H1 (cell line): Measurements from ENCODE around the gene TTC13. TPM values are rescaled to one million over a fixed set of nuclear protein-coding genes. Genes with fewer than 3 reads are reported as not detected.

Source experiments
- CTCF ChIA-PET: fragments of 300-600 bp; sonication (Branson Sonifier 250); formaldehyde crosslinking; loops from one replicate; lab custom pipeline; 2021; ENCODE audit not compliant: partially characterized antibody; lab: Charles Lee
- POLR2A ChIA-PET: fragments of 300-600 bp; sonication (Branson Sonifier 250); formaldehyde crosslinking; loops from one replicate; lab custom pipeline; 2021; ENCODE audit warnings: inconsistent platforms; ENCODE audit not compliant: partially characterized antibody; lab: Charles Lee
- DNase-seq, 2 experiments: peaks; one replicate each; pipeline versions ENCODE4 v3.0.0 to v3.0.0-alpha.2; 2010 to 2022; ENCODE audit warnings: low spot score in 2 of 2, low read depth in 1 of 2, mixed read lengths in 1 of 2
- FAIRE-seq: peaks from 2 replicates; lab custom pipeline; 2011; peaks lifted over from hg19 to GRCh38; lab: Jason Lieb, UNC
- H2AFZ ChIP-seq: 2 replicates; pipeline ENCODE4 v1.8.1; 2012; ENCODE audit warnings: low read length, inconsistent platforms
- H2AK5ac ChIP-seq: 2 replicates; pipeline ENCODE4 v1.6.1; 2013; ENCODE audit warnings: low read depth, low read length
- H2BK120ac ChIP-seq: replicated peaks from 2 replicates; pipeline ENCODE3; 2013; ENCODE audit warnings: low read depth, low read length, inconsistent platforms
- H2BK12ac ChIP-seq: 2 replicates; pipeline ENCODE4 v1.6.1; 2013; ENCODE audit warnings: low read depth, low read length
- H2BK15ac ChIP-seq: 2 replicates; pipeline ENCODE4 v1.6.1; 2013; ENCODE audit warnings: low read length
- H2BK20ac ChIP-seq: 2 replicates; pipeline ENCODE4 v1.6.1; 2013; ENCODE audit warnings: low read length
- H2BK5ac ChIP-seq: 2 replicates; pipeline ENCODE4 v1.6.1; 2013; ENCODE audit warnings: low read depth, low read length
- H3K14ac ChIP-seq: 2 replicates; pipeline ENCODE4 v1.6.1; 2013; ENCODE audit warnings: inconsistent platforms; ENCODE audit not compliant: insufficient read length
- H3K18ac ChIP-seq: 2 replicates; pipeline ENCODE4 v1.6.1; 2013; ENCODE audit warnings: low read length; ENCODE audit errors: extremely low read depth
- H3K23ac ChIP-seq: 2 replicates; pipeline ENCODE4 v1.6.1; 2013; ENCODE audit warnings: inconsistent platforms; ENCODE audit not compliant: insufficient read length
- H3K23me2 ChIP-seq: 2 replicates; pipeline ENCODE4 v1.6.1; 2013; ENCODE audit warnings: low read depth, low read length
- H3K27ac ChIP-seq: 2 replicates; pipeline ENCODE4 v1.6.1; 2011; ENCODE audit warnings: low read depth, low read length, inconsistent platforms
- H3K27me3 ChIP-seq, 4 experiments: replicated peaks in 1 of 4; 1 replicate in 1 of 4; 2 replicates in 3 of 4; pipeline versions ENCODE4 v1.6.1 to v1.8.1; 2011 to 2013; ENCODE audit warnings: low read length in 3 of 4, mild to moderate bottlenecking in 3 of 4, inconsistent platforms in 2 of 4, mixed read lengths in 2 of 4, moderate library complexity in 1 of 4; ENCODE audit not compliant: control insufficient read depth in 3 of 4, insufficient read depth in 3 of 4; ENCODE audit errors: extremely low read depth in 1 of 4
- H3K36me3 ChIP-seq, 4 experiments: 2 replicates each; pipeline versions ENCODE4 v1.6.1 to v1.8.1; 2011 to 2013; ENCODE audit warnings: mild to moderate bottlenecking in 4 of 4, low read length in 3 of 4, moderate library complexity in 2 of 4, control low read depth in 1 of 4, inconsistent platforms in 1 of 4; ENCODE audit not compliant: insufficient read depth in 4 of 4, control insufficient read depth in 2 of 4
- H3K4ac ChIP-seq: replicated peaks from 2 replicates; pipeline ENCODE3; 2013; ENCODE audit warnings: low read length, low read depth, mixed read lengths, inconsistent platforms; ENCODE audit not compliant: insufficient read length
- H3K4me1 ChIP-seq, 4 experiments: replicated peaks in 1 of 4; 1 replicate in 1 of 4; 2 replicates in 3 of 4; pipeline versions ENCODE4 v1.6.1 to v1.8.1; 2011 to 2013; ENCODE audit warnings: low read length in 3 of 4, inconsistent platforms in 2 of 4, mixed read lengths in 1 of 4; ENCODE audit not compliant: insufficient read depth in 4 of 4, control insufficient read depth in 3 of 4
- H3K4me2 ChIP-seq, 2 experiments: 2 replicates each; pipeline versions ENCODE4 v1.6.1 to v1.8.1; 2011 to 2013; ENCODE audit warnings: low read depth in 2 of 2, low read length in 2 of 2, control low read depth in 1 of 2, inconsistent platforms in 1 of 2, mild to moderate bottlenecking in 1 of 2; ENCODE audit not compliant: insufficient read depth in 1 of 2
- H3K4me3 ChIP-seq, 4 experiments: fragments of 200-600, 300-600 bp in 1 of 4; sonication (generic), shearing (Covaris generic), sonication (Bioruptor Twin) in 1 of 4; 2 replicates each; pipeline versions ENCODE4 v1.5.1 to v1.8.1; 2011 to 2016; ENCODE audit warnings: low read length in 4 of 4, low read depth in 3 of 4, control low read depth in 2 of 4, inconsistent platforms in 2 of 4, mild to moderate bottlenecking in 2 of 4, mixed read lengths in 1 of 4, moderate library complexity in 1 of 4; ENCODE audit not compliant: insufficient read depth in 2 of 4; ENCODE audit errors: extremely low read depth in 1 of 4
- H3K56ac ChIP-seq: replicated peaks from 2 replicates; pipeline ENCODE3; 2013; ENCODE audit warnings: low read depth, mild to moderate bottlenecking, mixed read lengths, low read length, inconsistent platforms; ENCODE audit not compliant: insufficient read length
- H3K79me1 ChIP-seq: 2 replicates; pipeline ENCODE4 v1.6.1; 2013; ENCODE audit warnings: low read depth, low read length, control low read depth
- H3K79me2 ChIP-seq, 2 experiments: 2 replicates each; pipeline versions ENCODE4 v1.6.1 to v1.8.1; 2012 to 2013; ENCODE audit warnings: low read length in 2 of 2, mild to moderate bottlenecking in 2 of 2, inconsistent platforms in 1 of 2; ENCODE audit not compliant: insufficient read depth in 2 of 2, control insufficient read depth in 1 of 2
- H3K9ac ChIP-seq, 4 experiments: replicated peaks in 1 of 4; 1 replicate in 1 of 4; 2 replicates in 3 of 4; pipeline versions ENCODE4 v1.6.1 to v1.8.1; 2011 to 2013; ENCODE audit warnings: low read depth in 3 of 4, low read length in 3 of 4, control low read depth in 2 of 4, mild to moderate bottlenecking in 2 of 4, moderate library complexity in 2 of 4, inconsistent platforms in 1 of 4; ENCODE audit errors: extremely low read depth in 1 of 4
- H3K9me3 ChIP-seq, 2 experiments: 2 replicates each; pipeline versions ENCODE4 v1.6.1 to v1.8.1; 2012 to 2013; ENCODE audit warnings: mild to moderate bottlenecking in 2 of 2, moderate library complexity in 2 of 2, control low read depth in 1 of 2, inconsistent platforms in 1 of 2, low read depth in 1 of 2, low read length in 1 of 2, mixed read lengths in 1 of 2; ENCODE audit not compliant: insufficient read depth in 2 of 2
- H4K20me1 ChIP-seq, 2 experiments: replicated peaks in 1 of 2; 2 replicates each; pipeline versions ENCODE3 to v1.8.1; 2011 to 2013; ENCODE audit warnings: inconsistent platforms in 2 of 2, low read length in 2 of 2, mild to moderate bottlenecking in 1 of 2; ENCODE audit not compliant: insufficient read depth in 2 of 2, control insufficient read depth in 1 of 2
- H4K5ac ChIP-seq: 2 replicates; pipeline ENCODE4 v1.6.1; 2013; ENCODE audit warnings: low read length, low read depth, mixed read lengths, inconsistent platforms; ENCODE audit not compliant: insufficient read length
- H4K8ac ChIP-seq: 2 replicates; pipeline ENCODE4 v1.8.0; 2013; ENCODE audit warnings: mild to moderate bottlenecking, moderate library complexity, low read length, inconsistent platforms; ENCODE audit not compliant: insufficient read depth; ENCODE audit errors: extremely low read depth
- H4K91ac ChIP-seq: replicated peaks from 2 replicates; pipeline ENCODE3; 2013; ENCODE audit warnings: low read length, mixed read lengths, inconsistent platforms; ENCODE audit not compliant: insufficient read length
- BCL11A ChIP-seq, 2 experiments: IDR thresholded peaks; one replicate each; pipeline ENCODE4 v1.6.1; 2011; ENCODE audit warnings: low read depth in 2 of 2, low read length in 2 of 2, mild to moderate bottlenecking in 2 of 2
- BRCA1 ChIP-seq: IDR thresholded peaks from 2 replicates; pipeline ENCODE4 v1.6.1; 2012; ENCODE audit warnings: low read depth, low read length, improper control_type of control experiment
- CEBPB ChIP-seq: IDR thresholded peaks from 2 replicates; pipeline ENCODE4 v1.6.1; 2012; ENCODE audit warnings: low read depth, low read length
- EP300 ChIP-seq, 2 experiments: IDR thresholded peaks; 1 replicate in 1 of 2; 2 replicates in 1 of 2; pipeline ENCODE4 v1.6.1; 2011 to 2012; ENCODE audit warnings: low read depth in 2 of 2, low read length in 2 of 2, mild to moderate bottlenecking in 2 of 2, borderline replicate concordance in 1 of 2, inconsistent platforms in 1 of 2, moderate library complexity in 1 of 2
- KDM1A ChIP-seq: fragments of 200-600, 300-600 bp; sonication (generic); IDR thresholded peaks from 2 replicates; pipeline ENCODE4 v1.7.1; 2016; ENCODE audit warnings: mild to moderate bottlenecking, low read length, borderline replicate concordance
- KDM5A ChIP-seq: fragments of 200-600 bp; IDR thresholded peaks from 2 replicates; pipeline ENCODE4 v1.7.1; 2012; ENCODE audit warnings: mild to moderate bottlenecking, low read length, inconsistent platforms, mixed read lengths
- RFX5 ChIP-seq: IDR thresholded peaks from 2 replicates; pipeline ENCODE4 v1.6.1; 2011; ENCODE audit warnings: low read depth, low read length, improper control_type of control experiment, borderline replicate concordance
- RNF2 ChIP-seq: fragments of 200-900, 300-1000 bp; sonication (generic); IDR thresholded peaks from 2 replicates; pipeline ENCODE4 v1.7.1; 2016; ENCODE audit warnings: borderline replicate concordance, low read depth, mild to moderate bottlenecking, antibody characterized with exemption, low read length; ENCODE audit not compliant: poor library complexity, severe bottlenecking; ENCODE audit errors: missing control alignments
- RXRA ChIP-seq: IDR thresholded peaks from 2 replicates; pipeline ENCODE4 v1.6.1; 2011; ENCODE audit warnings: low read depth, mild to moderate bottlenecking, low read length, moderate library complexity; ENCODE audit not compliant: insufficient read depth
- SIRT6 ChIP-seq: IDR thresholded peaks from one replicate; pipeline ENCODE4 v1.7.1; 2012; ENCODE audit warnings: low read length, inconsistent platforms
- SP1 ChIP-seq: IDR thresholded peaks from 2 replicates; pipeline ENCODE4 v1.6.1; 2011; ENCODE audit warnings: low read depth, low read length
- SP2 ChIP-seq: IDR thresholded peaks from 2 replicates; pipeline ENCODE4 v1.6.1; 2012; ENCODE audit warnings: mild to moderate bottlenecking, low read length, inconsistent platforms
- SUZ12 ChIP-seq: fragments of 200-600 bp; sonication (generic); IDR thresholded peaks from 2 replicates; pipeline ENCODE4 v1.6.1; 2012; ENCODE audit warnings: mild to moderate bottlenecking, inconsistent platforms, low read length, moderate library complexity, mixed read lengths
- TAF7 ChIP-seq: optimal IDR thresholded peaks from 2 replicates; pipeline ENCODE3; 2011; ENCODE audit warnings: low read depth, mild to moderate bottlenecking, inconsistent platforms, low read length, moderate library complexity, borderline replicate concordance
- TCF12 ChIP-seq: IDR thresholded peaks from 2 replicates; pipeline ENCODE4 v1.6.1; 2011; ENCODE audit warnings: low read depth, mild to moderate bottlenecking, low read length
- YY1 ChIP-seq: IDR thresholded peaks from 2 replicates; pipeline ENCODE4 v1.6.1; 2011; ENCODE audit warnings: low read depth, mild to moderate bottlenecking, low read length
- WGBS, 2 experiments: shearing (Covaris generic) in 1 of 2; methylation state at CpG; one replicate each; pipeline versions ENCODE4 v1.1.6 to v1.1.7; 2013 to 2015; ENCODE audit warnings: low lambda C conversion rate in 2 of 2, mixed read lengths in 2 of 2, inconsistent platforms in 1 of 2, low coverage in 1 of 2, missing lambda C conversion rate in 1 of 2; ENCODE audit not compliant: insufficient replicate concordance in 2 of 2, insufficient coverage in 1 of 2, insufficient read length in 1 of 2; ENCODE audit errors: extremely low coverage in 1 of 2, missing lambda C conversion rate in 1 of 2; 5-methylcytosine and 5-hydroxymethylcytosine counted together
- polyA plus RNA-seq, 7 experiments: library from polyadenylated mRNA; depleted of rRNA in 3 of 7; stranded (reverse) in 5 of 7; unstranded in 2 of 7; fragments of >200 nt in 5 of 7; fragments of 200-250 nt in 2 of 7; gene quantifications; 1 replicate in 5 of 7; 2 replicates in 1 of 7; 4 replicates in 1 of 7; pipeline versions ENCODE4 v1.2.1 to v1.2.3, GENCODE V29; 2011 to 2013; ENCODE audit warnings: missing spikeins in 2 of 7, mixed read lengths in 2 of 7
- total RNA-seq: library from RNA; stranded (reverse); fragmentation: NEBNext Ultra II Directional; extraction: Animal tissue kit (Norgen Biotek cat#: 25700); gene quantifications from 2 replicates; pipeline ENCODE4 v1.2.1, GENCODE V29; 2021

TTC13 gene
- total and polyA plus RNA-seq, 2 of the 8 experiments (the other 6 are each of a cell fraction or from before 2014, with no cell fraction given), result 3.1 to 7.1 TPM

- WGBS, 2 experiments, result 91% methylated on average over 4 of the region's 4 CpGs; no CpG with 5 or more reads in 1 of the 2 experiments
- Histone ChIP-seq H4K91ac (no peak overlapping the region), H3K23me2 (no peaks in the 10 kb centered on the region), H2BK20ac (no peak overlapping the region), H3K4me1 (no peaks in the 10 kb centered on the region; a peak in 1 of 7 replicates), H3K9ac (no peak overlapping the region), H3K56ac (no peak overlapping the region), H3K36me3 (no peaks in the 10 kb centered on the region), H2BK12ac (no peak overlapping the region), H3K18ac (no peak overlapping the region), H2AFZ (no peak overlapping the region), H3K14ac (no peak overlapping the region), H2AK5ac (no peak overlapping the region), H3K4me2 (no peak overlapping the region), H4K5ac (no peak overlapping the region), H3K23ac (no peak overlapping the region), H2BK5ac (no peak overlapping the region), H2BK120ac (no peak overlapping the region), H4K8ac (no peak overlapping the region), H3K27ac (no peak overlapping the region), H3K4ac (no peak overlapping the region), H2BK15ac (no peak overlapping the region), H3K4me3 (no peak overlapping the region), H4K20me1 (no peaks in the 10 kb centered on the region), H3K27me3 (no peaks in the 10 kb centered on the region; a peak in 1 of 7 replicates), H3K79me2 (no peaks in the 10 kb centered on the region), H3K79me1 (no peaks in the 10 kb centered on the region), H3K9me3 (no peaks in the 10 kb centered on the region)
- ChIA-PET CTCF (no interaction called here), POLR2A (no interaction called here)
- FAIRE-seq (no peak), DNase-seq (no peak)
- no peak for TF ChIP-seq YY1
- no peak for TF ChIP-seq TAF7
- no peak for TF ChIP-seq SP1
- TF ChIP-seq KDM1A, result no peak
- no peak for TF ChIP-seq SP2
- no peak for TF ChIP-seq SUZ12
- no peak for TF ChIP-seq CEBPB
- no peak for TF ChIP-seq RXRA
- TF ChIP-seq KDM5A, result no peak
- TF ChIP-seq EP300 (IDR thresholded peaks at IDR 0.05; ENCODE audit: borderline replicate concordance in 1 of 2, low read depth in 2 of 2, low read length in 2 of 2), result no peak
- TF ChIP-seq BCL11A (IDR thresholded peaks at IDR 0.05; ENCODE audit: low read depth in 2 of 2, low read length in 2 of 2), result no peak
- no peak for TF ChIP-seq SIRT6
- no peak for TF ChIP-seq TCF12
- TF ChIP-seq RNF2, result no peak
- TF ChIP-seq RFX5, result no peak
- no peak for TF ChIP-seq BRCA1
These were observed 80.5 kb downstream of the TTC13 start for GRCh38 chr1:230898144-230898543.
